GM10266 (cell line): ENCODE results near the gene TMBIM4.

Experiments
- DNase-seq: peaks from one replicate; pipeline ENCODE4 v3.0.0; 2012; ENCODE audit errors: extremely low spot score
- TF ChIP-seq, protein P1 (sequence below): IDR thresholded peaks from 2 replicates; pipeline ENCODE4 v1.5.1; 2012; ENCODE audit warnings: mild to moderate bottlenecking, low read depth; ENCODE audit not compliant: control insufficient read depth, insufficient read depth; ENCODE audit errors: missing control alignments

The TMBIM4 gene

DNA sequence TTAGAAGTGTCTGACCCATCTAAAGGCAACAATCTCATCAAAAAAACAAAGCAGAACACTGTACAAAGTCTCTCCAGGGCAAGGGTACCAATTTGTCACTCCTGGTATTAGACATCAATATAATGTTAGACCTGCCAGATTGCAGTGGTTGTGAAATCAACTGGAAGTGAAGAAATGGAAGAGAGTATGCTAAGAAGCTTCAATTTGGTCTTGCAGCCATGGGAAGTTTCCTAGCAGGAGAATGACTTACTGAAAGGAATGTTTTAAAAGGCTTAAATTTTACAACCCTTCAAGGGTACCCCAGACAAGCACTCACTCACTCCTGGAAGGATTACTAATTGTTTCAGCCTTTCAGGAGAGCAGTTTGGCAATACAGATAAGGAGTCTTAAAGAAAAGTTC lies 58.2 kb downstream of the TMBIM4 start:
- TF ChIP-seq, protein P1, sequence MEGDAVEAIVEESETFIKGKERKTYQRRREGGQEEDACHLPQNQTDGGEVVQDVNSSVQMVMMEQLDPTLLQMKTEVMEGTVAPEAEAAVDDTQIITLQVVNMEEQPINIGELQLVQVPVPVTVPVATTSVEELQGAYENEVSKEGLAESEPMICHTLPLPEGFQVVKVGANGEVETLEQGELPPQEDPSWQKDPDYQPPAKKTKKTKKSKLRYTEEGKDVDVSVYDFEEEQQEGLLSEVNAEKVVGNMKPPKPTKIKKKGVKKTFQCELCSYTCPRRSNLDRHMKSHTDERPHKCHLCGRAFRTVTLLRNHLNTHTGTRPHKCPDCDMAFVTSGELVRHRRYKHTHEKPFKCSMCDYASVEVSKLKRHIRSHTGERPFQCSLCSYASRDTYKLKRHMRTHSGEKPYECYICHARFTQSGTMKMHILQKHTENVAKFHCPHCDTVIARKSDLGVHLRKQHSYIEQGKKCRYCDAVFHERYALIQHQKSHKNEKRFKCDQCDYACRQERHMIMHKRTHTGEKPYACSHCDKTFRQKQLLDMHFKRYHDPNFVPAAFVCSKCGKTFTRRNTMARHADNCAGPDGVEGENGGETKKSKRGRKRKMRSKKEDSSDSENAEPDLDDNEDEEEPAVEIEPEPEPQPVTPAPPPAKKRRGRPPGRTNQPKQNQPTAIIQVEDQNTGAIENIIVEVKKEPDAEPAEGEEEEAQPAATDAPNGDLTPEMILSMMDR = no peak
- DNase-seq = no peak

DNA sequence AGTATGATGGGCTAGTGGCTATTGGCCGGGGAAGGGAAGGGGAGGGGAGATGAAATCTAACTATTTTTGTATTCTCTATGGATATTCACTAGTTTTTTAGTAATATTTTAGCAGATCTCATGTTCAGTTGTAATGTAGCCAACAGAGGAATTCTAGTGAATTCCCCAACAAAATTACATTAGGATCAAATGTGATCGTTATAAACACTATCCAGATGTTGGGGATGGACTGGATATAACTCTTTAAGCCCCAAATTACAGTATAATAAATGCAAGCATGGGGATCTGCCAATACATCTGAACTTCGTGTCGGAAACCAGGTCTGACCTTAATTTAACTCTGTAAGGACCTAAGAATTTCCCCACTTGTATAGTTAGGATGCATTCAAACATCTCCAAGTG lies 60.7 kb downstream of the TMBIM4 start:
- DNase-seq = no peak
- TF ChIP-seq, protein P1 = no peak

DNA sequence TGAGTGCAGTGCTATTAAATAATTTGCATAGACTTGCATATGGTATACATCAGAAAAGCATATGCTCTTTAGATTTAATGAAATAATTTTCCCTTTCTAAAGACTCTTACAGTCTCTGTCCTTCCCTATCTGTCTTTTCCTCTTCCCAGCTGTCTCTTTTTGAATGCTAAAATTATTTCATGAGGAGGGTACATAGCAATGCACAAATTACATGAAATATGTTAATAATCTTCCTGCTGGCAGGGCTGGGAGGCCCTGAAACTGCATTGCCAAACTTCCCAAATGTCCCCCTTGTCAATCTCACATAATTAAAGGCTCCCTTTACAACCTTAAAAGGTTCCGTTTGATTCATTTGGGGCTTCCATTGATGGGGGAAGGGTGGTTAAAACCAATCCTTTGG lies 61.4 kb downstream of the TMBIM4 start:
- TF ChIP-seq, protein P1 = no peak
- no peak for DNase-seq

DNA sequence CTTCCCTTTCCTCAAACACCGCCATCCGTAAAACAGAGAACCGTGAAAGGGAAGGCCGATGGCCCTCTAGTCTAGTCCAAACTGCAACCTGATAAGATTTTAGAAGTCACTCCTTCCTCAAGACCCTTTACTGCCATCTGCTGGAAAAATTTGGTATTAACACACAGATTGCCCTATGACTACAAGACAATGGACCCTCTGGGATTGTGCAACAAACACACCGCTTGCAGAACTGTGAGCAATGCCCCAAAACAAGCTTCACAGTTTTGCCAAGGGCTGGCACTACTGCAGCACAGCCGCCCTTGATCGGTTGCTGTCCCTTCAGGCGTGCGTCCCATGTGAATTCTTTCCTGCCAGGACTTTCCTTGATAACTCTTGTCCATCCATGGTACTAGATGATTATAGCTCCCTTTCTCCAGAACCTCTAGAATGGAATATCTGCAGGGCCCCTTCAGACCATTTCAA lies 62.3 kb downstream of the TMBIM4 start:
- TF ChIP-seq, protein P1 = peak; percentile 80
- peak; percentile 60 for DNase-seq

DNA sequence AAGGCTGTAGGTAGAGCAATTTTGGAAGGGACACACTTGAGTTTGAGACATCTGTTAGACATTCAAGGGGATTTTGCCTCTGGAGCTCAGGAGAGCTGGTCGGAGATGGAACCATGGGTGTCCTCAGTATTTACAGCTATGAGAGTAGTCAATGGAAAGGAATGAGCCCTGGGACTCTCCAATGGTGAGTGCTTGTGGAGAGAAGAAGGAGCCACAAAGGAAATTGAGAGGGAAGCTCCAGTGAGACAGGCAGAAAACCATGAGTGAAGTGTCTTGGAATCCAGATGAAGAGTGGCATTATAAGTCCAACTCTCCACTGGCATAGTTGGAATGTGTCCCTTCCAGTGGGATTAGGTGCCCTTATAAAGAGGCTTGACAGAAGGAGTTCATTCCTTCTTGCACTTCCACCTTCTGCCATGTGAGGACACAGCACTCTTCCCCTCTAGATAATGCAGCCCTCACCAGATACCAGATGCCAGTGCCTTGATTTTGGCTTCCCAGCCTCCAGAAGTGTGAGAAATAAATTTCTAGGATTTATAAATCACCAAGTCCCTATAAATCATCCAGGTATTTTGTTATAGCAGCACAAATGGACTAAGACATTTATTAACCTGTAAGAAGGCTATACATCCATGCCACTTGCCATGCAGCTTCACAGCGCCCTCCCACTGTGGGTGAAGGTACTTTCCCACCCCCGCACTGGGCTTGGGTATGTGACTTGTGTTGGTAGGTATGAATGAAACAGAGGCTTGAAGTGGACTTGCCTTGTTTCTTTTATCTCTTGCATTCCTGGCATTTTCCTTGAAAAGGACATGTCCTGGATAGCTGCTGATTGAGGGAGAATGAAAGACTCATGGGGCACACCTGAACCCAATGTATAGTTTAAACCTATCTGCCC lies 66.5 kb downstream of the TMBIM4 start:
- DNase-seq = no peak
- TF ChIP-seq, protein P1 = no peak

DNA sequence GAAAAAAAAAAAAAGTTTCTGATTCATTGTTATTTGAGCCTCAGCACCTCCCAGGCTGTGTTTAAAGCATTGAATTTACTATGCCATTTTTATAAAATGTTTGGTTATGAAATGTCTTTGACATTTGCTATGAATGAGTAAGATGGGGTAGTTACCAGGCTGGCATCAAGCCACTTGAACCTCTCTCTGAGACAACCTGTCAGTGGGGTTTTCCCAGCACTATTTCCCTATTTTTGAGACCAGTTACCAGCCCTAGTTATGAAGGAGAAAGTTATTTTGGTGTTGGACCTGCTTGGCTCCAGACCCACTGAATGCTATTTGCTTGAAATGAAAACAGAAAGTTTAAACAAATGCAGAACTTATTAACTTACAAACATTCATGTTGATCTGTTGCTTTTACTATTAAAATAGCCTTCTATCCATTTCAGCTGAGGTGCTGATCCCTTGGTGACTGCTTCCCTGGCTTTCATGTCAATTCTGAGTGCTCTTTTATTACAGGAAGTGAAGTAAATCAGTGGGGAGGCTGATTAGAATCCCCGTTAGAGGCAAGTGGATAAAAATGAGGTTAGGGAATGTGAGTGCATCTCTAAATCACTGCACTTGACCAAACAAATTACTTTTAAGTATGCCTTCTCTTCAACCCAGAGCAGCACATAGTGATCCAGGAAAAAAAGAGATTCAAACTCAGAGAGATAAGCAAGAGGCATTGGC lies 77.1 kb downstream of the TMBIM4 start:
- no peak for DNase-seq

More for the DNA sequence above, 77.1 kb downstream of the TMBIM4 start:
- TF ChIP-seq, protein P1 = no peak
